Hematopoietic multipotent progenitor cell treated with erythropoietin and hydrocortisone succinate and interleukin-3 and kit ligand, for 8 days (in vitro differentiated cells): ENCODE measurements around the gene ASTL.
A peak's percentile ranks its signal among the peaks of the same experiment; 100 is the strongest.
"Not testable (repeated sequence)": the region's sequence is repeated elsewhere in the genome, so short reads cannot be mapped to it uniquely, and the experiment has no call there.

Source experiments
- DNase-seq: peaks from one replicate; pipeline ENCODE4 v3.0.0-alpha.2; 2015

Gene ASTL

DNA sequence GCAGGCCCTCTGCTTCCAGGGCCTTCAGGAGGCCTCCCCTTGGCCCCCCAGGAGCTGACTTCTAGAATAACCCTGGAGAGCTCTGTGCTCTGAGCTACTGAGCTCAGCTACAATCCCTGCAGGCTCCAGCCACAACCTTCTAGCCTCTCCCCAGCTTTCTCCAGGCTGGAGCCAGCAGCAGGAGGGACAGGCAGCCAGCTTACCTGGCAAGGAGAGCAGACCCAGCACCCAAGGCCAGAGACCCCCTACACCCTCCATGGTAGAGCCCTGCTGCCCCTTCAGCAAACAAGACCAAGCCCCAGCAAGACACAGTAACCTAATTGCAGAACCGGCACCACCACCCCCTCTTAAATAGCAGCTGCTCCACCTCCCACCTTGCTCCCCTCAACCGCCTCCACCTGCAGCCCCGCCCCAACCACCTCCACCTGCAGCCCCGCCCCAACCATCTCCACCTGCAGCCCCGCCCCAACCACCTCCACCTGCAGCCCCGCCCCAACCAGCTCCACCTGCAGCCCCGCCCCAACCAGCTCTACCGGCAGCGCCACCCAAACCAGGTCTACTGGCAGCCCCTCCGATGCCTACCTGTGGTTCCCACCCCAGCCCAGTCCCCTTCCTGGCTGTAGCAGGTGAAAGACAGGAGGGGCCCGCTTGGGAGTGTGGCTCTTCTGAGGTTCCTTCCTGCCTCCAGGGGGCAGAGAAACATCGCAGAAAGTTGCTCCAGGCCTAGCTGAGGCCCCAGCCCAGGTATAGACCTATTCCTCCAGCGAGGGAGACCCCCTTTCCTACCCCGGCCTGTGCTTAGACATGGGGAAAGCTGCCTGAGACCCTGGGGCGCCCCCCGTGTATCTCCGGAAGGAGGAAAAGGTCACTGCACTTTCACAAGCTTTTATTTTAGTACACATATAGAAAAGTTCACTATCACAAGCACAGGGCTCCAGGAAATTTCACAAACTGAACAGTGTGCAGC is at the start of gene ASTL:
TSS of gene ASTL (minus strand) at position 324 of the 967 bp plus-strand sequence. CDS start at position 258, 66 bp downstream.
- peak; percentile 61 for DNase-seq

DNA sequence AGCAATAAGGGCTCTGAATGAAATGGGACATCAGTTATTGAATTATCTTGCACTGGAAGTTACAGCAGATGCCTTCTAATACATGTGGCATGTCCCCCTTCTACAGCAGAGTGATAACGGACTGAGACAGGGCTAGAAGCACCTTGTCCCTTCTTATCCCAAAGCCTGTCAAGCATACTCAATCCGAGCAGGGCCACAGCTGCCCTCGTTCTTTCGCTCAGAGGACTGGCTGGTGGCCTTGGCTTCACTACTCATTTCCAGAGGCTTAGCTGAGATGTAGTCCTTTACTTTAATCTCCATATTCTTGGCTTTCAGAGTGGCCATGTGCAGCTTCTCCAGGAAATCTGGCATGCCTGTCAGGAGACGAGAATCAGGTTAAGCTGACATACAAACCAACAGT is 48.3 kb upstream of the ASTL start:
- no peak for DNase-seq

DNA sequence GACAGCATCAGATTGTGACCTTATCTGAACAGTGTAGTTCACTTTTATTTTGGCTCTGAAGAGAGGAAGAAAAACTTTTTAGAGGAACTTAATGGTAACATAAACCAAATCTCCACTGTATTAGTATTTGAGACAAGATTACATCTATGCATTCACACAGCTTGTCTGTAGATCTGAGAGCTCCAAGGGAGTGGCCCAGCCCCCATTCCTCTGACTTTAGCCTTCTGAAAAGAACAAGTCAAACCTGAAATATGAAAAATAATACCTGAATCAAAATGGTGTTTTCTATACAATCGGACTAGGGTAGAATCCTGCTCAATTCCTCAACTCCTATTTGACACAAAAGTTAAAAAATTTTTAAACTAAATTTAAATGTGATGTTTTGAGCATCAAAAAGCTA is 47.2 kb upstream of the ASTL start:
- DNase-seq, result no peak

DNA sequence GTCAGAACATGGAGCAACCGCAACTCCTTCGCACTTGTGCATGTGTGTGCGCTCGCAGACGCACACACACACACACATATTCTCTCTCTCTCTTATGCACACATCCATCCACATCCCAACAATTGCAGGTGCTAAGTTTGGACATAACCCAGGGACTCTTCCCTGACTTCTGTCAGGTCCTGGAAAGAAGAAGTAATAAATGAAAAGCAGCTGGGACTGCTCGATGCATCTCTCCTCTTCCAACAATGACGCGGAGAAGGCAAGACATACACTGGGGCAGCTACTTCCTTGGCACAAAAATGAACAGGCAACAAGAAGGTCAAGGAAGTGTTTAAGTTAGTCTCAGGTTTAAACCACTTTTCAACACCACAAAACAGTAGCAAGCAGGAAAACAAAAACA is 46.7 kb upstream of the ASTL start:
- DNase-seq, result no peak

DNA sequence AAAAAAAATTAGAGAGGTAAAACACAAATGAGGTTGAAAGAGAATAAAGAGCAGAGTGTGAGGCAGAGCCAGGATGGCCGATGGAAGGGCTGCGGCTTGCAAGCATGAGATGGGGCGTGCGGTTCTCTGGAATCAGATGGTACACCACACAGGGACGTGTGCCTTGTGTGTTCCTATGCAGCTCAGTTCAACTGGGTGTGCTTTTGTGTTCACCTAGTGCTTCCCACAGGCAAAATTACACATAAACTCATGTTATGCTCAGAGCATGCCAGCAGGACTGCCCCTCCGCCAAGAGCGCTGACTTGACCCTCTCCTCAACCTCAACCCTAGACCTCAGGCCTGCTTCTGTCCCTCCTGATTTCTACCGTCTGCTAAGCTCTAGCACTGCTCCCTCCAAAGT is 45.9 kb upstream of the ASTL start:
- DNase-seq, result no peak

DNA sequence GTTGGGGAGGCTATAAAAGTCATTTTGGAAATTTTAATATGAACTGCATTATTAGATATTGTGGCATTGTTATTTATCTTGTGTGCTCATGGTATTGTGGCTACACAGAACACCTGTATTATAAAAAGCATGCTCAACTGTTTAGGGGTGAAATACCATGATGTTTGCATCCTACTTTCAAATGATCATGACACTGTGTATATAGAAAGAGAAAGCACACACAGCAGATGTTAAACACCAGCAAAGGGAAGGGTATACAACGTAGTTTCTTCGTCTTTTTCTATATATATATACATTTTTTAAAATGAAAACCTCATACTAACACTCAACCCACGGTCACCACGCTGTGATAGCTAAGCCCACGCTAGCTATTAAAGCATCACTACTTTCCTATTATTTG is 43.2 kb upstream of the ASTL start:
- no peak for DNase-seq

DNA sequence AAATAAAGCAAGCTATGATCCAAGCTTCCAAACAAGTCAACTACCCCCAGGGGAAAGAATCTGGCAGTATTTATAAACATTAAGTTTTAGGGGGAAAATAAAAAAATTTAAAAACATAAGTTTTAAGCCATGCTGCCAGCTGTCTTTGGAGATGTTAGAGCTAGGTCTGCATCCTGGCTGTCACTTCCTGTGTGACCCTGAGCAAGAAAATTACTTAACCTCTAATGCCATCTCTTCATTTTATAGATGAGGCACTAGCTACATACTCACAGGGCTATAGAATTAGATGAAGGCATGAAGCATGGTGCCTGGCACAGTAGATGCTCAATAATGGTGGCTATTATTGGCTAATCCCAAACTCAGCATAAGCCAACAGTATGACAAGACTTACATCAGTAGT is 42.2 kb upstream of the ASTL start:
- DNase-seq, result no peak

DNA sequence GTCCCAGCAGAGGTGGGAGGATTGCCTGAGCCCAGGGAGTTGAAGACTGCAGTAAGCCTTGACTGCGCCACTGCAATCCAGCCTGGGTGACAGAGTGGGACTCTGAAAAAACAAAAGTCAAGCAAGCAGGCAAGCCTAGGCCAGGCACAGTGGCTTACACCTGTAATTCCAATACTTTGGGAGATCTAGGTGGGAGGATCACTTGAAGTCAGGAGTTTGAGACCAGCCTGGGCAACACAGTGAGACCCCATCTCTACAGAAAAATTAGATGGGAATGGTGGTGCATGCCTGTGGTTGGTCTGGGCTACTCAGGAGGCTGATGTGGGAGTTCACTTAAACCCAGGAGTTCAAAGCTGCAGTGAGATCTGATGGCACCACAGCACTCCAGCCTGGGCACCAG is 41.7 kb upstream of the ASTL start:
- DNase-seq, result no peak

DNA sequence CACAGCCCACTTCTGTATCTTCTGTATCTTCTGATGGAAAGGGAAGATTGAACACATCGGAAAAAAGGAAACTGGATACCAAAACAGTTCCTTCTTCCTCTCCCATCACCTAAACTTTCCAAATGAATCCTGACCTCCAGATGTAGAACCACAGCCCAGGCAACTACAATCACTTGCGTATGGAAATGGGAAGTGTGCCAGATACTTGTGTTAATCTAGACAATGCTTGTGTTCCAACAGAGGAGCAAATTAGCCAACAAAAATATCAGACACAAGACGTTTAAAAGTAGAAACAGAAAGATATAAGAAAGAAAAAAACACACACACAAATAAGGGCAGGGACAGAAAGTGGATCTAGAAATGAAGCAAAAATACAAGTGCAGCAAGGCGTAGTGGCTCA is 38.4 kb upstream of the ASTL start:
- no peak for DNase-seq

DNA sequence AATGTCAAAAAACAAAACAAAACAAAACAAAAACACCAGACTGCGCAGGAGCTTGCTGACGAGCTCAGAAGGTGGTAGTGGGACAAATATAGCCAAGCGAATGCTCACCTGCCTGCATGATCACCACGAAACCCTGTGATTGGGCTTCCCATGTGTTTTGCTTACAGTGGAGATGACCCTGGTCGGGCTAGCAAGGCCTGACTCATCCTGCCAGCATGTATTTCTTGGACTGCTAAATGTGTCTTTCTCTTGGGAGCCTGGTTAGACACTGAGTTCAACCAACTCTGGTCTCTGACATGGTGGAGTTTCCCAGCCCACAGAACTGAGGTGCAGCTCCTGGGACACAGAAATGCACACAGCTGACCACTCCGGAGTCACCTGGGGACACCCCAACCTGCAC is 37.6 kb upstream of the ASTL start:
- no peak for DNase-seq

DNA sequence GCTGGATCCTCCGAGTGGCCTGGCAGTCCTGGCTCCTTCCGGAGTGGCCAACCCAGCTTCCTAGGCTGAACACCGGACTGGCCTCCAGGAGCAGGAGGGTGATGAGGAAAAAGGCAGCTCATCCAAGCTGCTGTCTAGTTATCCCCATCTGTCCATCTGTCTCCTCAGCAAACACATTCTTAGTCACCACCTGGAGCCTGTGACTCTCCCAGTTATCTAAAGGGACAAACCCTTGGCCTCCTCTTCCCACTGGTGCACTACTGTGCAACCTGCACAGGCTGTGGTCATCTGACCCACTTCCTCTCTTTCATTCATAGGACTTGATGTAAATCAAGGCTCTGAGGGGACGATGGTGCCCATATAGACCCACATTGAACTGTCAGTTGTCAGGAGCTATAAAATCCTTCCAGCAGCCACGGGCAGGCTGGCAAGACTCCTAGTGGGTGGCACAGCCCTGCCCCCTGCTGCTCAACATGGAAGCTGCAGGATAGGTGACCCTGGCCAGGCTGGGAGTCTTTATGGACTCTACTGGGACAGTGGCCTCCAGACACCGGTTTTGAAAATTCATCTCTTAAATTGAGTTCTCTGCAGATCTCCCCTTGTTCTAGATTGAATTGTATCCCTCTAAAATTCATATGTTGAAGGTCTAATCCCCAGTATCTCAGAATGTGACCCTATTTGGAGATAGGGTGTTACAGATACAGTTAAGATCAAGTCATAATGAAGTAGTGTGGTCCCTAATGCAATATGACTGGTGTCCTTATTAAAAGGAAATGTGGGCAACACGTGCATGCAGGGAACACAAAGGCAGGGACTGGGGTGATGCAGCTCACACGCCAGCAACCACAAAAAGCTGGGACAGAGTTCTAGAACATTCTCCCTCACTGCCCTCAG is 36.2 kb upstream of the ASTL start:
- DNase-seq, result peak; percentile 84

DNA sequence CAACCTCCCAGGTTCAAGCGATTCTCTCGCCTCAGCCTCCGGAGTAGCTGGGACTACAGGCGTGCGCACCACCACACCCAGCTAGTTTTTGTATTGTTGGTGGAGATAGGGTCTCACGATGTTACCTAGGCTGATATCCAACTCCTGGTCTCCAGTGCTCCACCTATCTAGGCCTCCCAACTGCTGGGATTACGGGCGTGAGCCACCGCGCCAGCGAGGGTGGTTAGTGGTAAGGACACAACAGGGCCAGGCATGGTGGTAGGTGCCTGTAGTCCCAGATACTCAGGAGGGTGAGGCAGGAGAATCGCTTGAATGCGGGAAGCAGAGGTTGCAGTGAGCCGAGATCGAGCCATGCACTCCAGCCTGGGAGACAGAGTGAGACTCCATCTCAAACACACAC is 33.5 kb upstream of the ASTL start:
- DNase-seq, result peak; percentile 56

DNA sequence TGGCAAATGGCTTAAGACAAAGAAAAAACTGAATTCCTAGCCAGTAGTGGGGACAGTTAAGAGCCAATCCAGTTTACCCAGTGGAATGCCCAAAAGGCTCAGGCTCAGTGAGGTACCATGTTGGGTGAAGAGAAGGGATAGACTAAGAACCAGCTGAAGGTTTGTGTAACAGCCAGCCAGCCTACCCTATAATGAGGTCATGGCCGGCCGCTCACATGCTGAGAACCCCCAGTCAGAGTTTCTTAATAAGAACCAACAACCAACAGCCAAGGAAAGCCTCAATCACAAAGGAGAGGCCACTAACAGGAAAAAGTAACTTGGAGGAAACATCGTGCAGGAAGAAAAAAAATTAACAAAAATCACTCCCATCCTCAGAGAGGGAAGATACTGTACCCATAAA is 32.3 kb upstream of the ASTL start:
- no peak for DNase-seq

DNA sequence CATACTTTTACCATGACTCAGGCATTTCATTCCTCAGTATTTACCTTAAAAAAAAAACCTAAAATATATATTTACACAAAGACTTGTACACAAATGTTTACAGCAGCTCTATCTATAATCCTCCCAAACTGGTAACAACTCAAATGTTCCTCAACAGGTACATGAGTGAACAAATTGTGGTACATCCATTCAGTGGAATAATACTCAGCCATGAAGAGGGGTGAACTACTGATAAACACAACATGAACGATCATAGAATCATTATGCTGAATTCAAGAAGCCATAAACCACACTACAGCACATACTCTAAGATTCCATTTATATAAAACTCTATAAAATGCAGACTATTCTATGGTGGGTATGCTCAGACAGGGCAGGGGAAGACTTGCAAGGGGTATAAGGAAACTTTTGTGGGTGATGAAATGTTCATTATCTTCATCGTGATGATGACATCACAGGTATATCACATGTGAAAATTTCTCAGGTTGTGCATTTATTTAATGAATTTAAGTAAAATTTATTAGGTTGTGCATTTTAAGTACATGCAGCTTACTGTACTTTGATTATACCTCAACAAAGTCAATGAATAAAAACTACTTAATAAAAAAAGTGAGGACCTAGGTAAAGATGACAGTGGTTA is 31.7 kb upstream of the ASTL start:
- no peak for DNase-seq

DNA sequence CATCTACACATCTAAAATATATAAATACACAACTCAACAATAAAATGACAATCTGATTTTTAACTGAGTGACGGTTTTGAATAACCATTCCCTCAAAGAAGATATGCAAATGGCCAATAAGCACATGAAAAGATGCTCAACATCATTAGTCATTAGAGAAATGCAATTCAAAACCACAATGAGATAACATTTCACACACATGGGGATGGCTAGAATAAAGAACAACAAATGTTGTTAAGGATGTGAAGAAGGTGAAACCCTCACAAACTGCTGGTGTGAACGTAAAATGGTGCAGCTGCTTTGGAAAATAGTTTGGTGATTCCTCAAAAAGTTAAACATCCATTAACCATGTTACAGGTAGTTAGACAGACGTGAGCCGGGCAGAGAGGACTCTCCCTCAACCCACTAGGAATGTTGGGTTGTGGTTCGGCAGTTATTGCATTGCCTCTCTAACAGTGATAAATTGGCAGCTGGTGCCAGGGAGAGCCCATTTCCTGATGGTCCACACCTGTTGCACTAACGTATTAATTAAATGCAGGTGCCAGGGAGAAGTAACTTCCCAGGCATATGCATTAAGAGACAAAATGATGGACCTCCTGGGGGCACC is 29.2 kb upstream of the ASTL start:
- no peak for DNase-seq

DNA sequence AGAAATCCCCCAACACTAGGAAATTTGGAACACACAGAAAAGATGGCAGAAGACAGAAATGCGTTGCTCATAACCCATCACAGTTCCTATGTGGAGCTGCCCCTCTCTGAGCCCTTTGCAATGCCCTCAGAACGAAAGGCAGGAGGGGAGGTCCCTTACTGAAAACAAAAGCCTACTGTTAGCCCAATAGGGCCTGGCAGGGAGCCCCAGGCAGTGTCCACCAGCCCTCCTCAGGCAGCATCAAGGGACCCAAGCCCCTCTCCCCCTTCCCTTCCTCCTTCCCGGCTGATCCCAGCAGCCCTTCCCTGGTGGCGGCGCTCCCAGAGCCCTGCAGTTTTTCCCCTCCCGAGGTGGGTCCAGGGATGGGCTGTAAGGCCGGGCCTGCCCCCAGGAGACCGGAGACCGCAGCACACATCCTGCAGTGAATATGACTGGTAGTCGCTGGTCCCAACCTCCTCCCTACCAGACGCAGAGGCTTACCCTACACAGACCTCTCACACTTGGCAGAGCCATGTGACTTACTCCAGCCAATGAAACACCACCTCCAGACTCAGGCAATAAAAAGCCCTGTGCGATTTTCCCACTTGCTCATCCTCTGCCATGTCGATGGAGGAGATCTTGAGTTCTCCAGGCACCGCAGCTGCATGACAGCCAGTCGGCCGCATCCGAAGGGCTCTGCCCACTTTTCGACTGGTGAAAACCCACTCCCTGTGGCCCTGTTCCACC is 26.3 kb upstream of the ASTL start:
- no peak for DNase-seq

DNA sequence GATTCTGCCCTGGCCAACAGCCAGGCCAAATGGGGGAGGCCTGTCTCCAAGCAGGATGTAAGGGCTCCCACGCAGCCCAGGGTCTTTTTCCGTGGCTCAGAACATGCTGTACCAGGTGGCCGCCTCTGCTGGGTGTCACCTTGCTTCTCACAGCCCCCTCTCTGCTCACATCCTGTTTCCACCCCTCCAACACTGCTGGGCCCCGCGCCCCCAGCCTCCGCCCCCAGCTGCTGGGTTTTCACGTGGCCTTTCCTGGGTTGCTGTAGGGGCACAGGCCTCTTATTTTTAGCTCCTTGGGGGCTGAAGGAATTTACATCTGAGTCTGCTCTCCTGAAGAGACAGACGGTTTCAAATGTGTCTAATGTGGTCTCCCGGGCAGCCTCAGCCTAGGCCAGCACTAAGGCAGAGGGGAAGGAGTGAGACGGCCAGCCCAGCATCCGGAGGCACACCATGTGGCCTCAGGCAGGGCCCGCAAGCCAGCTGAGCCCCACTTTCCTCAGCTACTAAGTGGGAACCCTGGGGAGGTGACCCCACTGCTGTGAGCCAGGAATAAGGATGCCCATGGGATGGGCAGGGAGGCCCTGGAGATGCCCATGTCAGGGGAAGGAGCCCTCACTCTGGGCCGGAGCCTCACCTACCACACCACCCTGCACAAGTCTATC is 25.6 kb upstream of the ASTL start:
- no peak for DNase-seq

DNA sequence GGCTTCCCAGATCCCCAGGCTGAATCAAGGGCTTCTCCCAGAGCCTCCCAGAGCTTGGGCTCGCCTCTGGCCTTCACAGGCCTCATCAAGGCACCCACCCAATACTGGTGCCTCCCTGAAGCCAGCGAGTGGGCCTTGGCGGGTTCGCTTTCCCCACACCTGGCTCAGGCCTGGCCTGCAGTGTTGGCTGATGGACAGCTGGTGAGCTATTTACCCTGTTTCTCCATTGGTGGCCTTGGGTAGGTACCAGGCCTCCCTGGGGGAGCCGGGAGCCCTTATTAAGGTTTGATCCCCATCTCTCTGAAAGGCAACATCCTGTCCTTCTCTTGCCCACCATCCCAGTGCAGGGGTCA is 25.1 kb upstream of the ASTL start:
- DNase-seq, result no peak

DNA sequence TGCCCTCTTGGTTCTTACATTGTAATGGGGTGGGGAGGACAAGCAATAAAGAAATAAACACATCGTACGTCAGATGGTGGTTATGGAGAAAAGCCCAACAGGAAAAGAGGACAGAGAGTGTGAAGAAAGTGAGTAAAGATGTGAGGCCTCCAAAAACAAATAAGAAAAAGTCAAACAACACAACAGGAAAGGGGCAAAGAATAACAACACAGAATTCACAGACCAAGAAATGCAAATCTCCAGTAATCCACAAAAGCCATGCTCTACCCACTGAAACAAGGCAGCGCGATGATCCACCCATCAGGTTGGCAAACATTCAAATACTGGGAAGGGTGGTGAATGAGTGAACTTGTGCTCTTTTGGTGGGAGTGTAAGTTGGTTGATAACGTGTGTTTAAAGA is 23.6 kb upstream of the ASTL start:
- DNase-seq, result peak; percentile 94

DNA sequence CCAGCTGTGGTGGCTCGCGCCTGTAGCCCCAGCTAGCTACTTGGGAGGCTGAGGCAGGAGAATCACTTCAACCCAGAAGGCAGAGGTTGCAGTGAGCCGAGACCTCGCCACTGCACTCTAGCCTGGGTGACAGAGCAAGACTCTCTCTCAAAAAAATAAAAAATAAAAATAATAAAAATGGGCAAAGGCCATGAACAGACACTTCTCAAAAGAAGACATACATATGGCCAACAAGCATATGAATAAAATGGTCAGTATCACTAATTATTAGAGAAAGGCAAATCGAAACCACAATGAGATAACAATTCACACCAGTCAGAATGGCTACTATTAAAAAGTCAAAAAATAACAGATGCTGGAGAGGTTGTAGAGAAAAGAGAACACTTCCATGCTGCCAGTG is 22.1 kb upstream of the ASTL start:
- not testable (repeated sequence) for DNase-seq

DNA sequence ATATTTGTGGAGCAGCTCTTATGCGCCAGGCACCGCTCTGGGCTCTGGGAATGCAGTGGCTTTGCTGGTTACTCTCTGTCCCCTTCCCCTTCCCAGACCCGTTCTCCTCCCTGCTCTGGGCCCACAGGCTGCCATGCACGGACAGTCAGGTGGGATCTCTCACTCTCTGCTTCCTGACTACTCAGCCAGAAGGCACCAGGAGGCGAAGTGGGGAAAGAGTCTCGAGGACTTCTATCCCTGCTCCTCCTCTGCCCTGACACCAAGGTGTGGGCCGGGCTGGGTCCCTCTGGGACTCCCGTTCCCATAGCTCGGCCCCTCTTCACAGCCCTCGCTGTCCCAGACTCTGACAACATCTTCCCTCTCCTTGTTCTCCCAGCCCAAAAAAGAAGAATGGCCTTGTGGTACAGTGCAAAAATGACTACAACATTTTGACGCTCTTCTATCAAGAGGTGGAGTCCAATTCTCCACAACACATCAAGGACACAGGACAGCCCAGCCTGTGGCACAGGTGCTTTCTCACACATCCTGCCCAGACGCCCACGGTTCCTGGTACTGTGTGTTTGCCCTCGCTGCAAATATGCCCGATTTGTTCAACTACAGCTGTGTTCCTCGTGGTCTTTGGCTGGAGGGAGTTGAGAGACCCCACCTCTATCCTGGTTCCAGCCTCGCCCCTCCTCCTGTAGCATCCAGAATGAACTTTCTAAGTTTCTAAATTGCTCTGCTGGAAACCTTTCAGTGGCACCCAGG is 21.0 kb upstream of the ASTL start:
- no peak for DNase-seq
